OCI-LY7 (cell line): ENCODE measurements around the gene SLC35A4. TPM values are rescaled to one million over a fixed set of nuclear protein-coding genes. Genes with fewer than 3 reads are reported as not detected.

Experiments
- BruUV-seq: library from RNA; stranded (reverse); fragments of 400-500 nt; replicated peaks from 2 replicates; lab custom pipeline; 2021; lab: Mats Ljungman, UMichigan
- CTCF ChIA-PET: fragments of 300-600 bp; sonication (Branson Sonifier 250); formaldehyde crosslinking; loops from one replicate; lab custom pipeline; 2022; ENCODE audit warnings: antibody characterized with exemption; ENCODE audit not compliant: unreplicated experiment; lab: Charles Lee
- POLR2A ChIA-PET: fragments of 300-600 bp; sonication (Branson Sonifier 250); formaldehyde crosslinking; loops from one replicate; lab custom pipeline; 2022; ENCODE audit warnings: antibody characterized with exemption; lab: Charles Lee
- DNase-seq: peaks from one replicate; pipeline ENCODE4 v3.0.0-alpha.2; 2015; ENCODE audit warnings: low spot score
- H2AFZ ChIP-seq: fragments of 200-600 bp; sonication (generic), shearing (Covaris generic); 2 replicates; pipeline ENCODE4 v1.6.1; 2014; ENCODE audit warnings: mild to moderate bottlenecking, antibody characterized with exemption, low read length, moderate library complexity
- H3K27ac ChIP-seq: fragments of 200-600 bp; sonication (generic); 2 replicates; pipeline ENCODE4 v1.5.1; 2014; ENCODE audit warnings: mixed run types, low read depth, mild to moderate bottlenecking, moderate library complexity, low read length, inconsistent platforms; ENCODE audit not compliant: poor library complexity, severe bottlenecking
- H3K36me3 ChIP-seq: fragments of 200-600 bp; sonication (generic); 2 replicates; pipeline ENCODE4 v1.6.1; 2014; ENCODE audit warnings: mild to moderate bottlenecking, antibody characterized with exemption, low read length, moderate library complexity, mixed read lengths; ENCODE audit not compliant: insufficient read depth
- H3K4me1 ChIP-seq: fragments of 200-600 bp; sonication (generic); 2 replicates; pipeline ENCODE4 v1.5.1; 2014; ENCODE audit warnings: mild to moderate bottlenecking, low read length; ENCODE audit not compliant: insufficient read depth, poor library complexity, severe bottlenecking
- H3K4me2 ChIP-seq: fragments of 200-600 bp; sonication (generic); 2 replicates; pipeline ENCODE4 v1.6.1; 2014; ENCODE audit warnings: mild to moderate bottlenecking, low read length
- H3K4me3 ChIP-seq: fragments of 200-600 bp; sonication (generic); 2 replicates; pipeline ENCODE4 v1.5.1; 2014; ENCODE audit warnings: mild to moderate bottlenecking, low read depth, low read length; ENCODE audit not compliant: poor library complexity, severe bottlenecking
- H3K79me2 ChIP-seq: fragments of 200-600 bp; sonication (generic); 2 replicates; pipeline ENCODE4 v1.6.1; 2016; ENCODE audit warnings: low read depth, mild to moderate bottlenecking, low read length, moderate library complexity, mixed read lengths; ENCODE audit not compliant: insufficient read depth
- H3K9me2 ChIP-seq: fragments of 200-600 bp; sonication (generic); 2 replicates; pipeline ENCODE4 v1.6.1; 2016; ENCODE audit warnings: mild to moderate bottlenecking, low read length, mixed read lengths; ENCODE audit not compliant: insufficient read depth
- H3K9me3 ChIP-seq: fragments of 200-600 bp; sonication (generic); 2 replicates; pipeline ENCODE4 v1.6.1; 2014; ENCODE audit warnings: mild to moderate bottlenecking, mixed run types, low read length, mixed read lengths
- H4K20me1 ChIP-seq: fragments of 200-600 bp; sonication (generic); 2 replicates; pipeline ENCODE4 v1.6.1; 2014; ENCODE audit warnings: mild to moderate bottlenecking, antibody characterized with exemption, low read length, moderate library complexity, mixed read lengths; ENCODE audit not compliant: insufficient read depth
- CTCF ChIP-seq: fragments of 200-600 bp; sonication (generic); conservative IDR thresholded peaks from 2 replicates; pipeline ENCODE4 v1.5.1; 2014; ENCODE audit warnings: mild to moderate bottlenecking, antibody characterized with exemption, low read length, moderate library complexity, mixed read lengths
- EZH2phosphoT487 ChIP-seq: fragments of 200-600 bp; sonication (generic); IDR thresholded peaks from 2 replicates; pipeline ENCODE4 v1.6.1; 2018; ENCODE audit warnings: low read depth, borderline replicate concordance, mild to moderate bottlenecking, mixed run types, antibody characterized with exemption, low read length, moderate library complexity, mixed read lengths
- intact Hi-C: fragments of 100-400 bp; cut with micrococcal nuclease; formaldehyde crosslinking; loops from one replicate; pipeline ENCODE4 v1.10.0; 2022; ENCODE audit not compliant: unreplicated experiment
- total RNA-seq, 2 experiments: library from RNA; depleted of rRNA in 1 of 2; stranded (reverse); fragments of >200 nt in 1 of 2; shearing (Covaris generic) in 1 of 2; gene quantifications; 2 replicates each; pipeline ENCODE4 v1.2.3, GENCODE V29; 2014 to 2022

SLC35A4 gene
- total RNA-seq, 2 experiments from 2014 or later: 29.1 to 48.7 TPM

- H4K20me1 ChIP-seq: no peaks in the 10 kb centered on the region
- no peaks in the 10 kb centered on the region for H3K9me3 ChIP-seq
- intact Hi-C loops: loop anchor here (10.0 kb wide), 2 partner anchors 185 to 305 kb away; partner anchors contain the start of gene SLC4A9
- DNase-seq: no peak
- H3K9me2 ChIP-seq: no peaks in the 10 kb centered on the region
- TF ChIP-seq EZH2phosphoT487 (no peak), CTCF (no peak)
- POLR2A ChIA-PET: no interaction called here
- no peak overlapping the region for H2AFZ ChIP-seq
- peaks cover 70% of the 10 kb centered on the region for H3K36me3 ChIP-seq
- H3K27ac ChIP-seq: no peak overlapping the region
- H3K79me2 ChIP-seq: no peaks in the 10 kb centered on the region
- no peak overlapping the region for H3K4me2 ChIP-seq
- peaks cover 19% of the 10 kb centered on the region for H3K4me1 ChIP-seq
- CTCF ChIA-PET: no interaction called here
- no TSS peak for BruUV-seq
- H3K4me3 ChIP-seq: no peak overlapping the region
These were observed 15.1 kb upstream of the SLC35A4 start for GRCh38 chr5:140549237-140550144.

- H3K4me2 ChIP-seq: no peak overlapping the region
- DNase-seq: no peak
- H4K20me1 ChIP-seq: no peaks in the 10 kb centered on the region
- H3K4me3 ChIP-seq: no peak overlapping the region
- H3K9me3 ChIP-seq: no peaks in the 10 kb centered on the region
- no peak for TF ChIP-seq EZH2phosphoT487
- no peak for TF ChIP-seq CTCF
- TSS peak; percentile 27 for BruUV-seq
- H3K27ac ChIP-seq: no peak overlapping the region
- no peaks in the 10 kb centered on the region for H3K9me2 ChIP-seq
- POLR2A ChIA-PET: no interaction called here
- H3K4me1 ChIP-seq: peaks cover 22% of the 10 kb centered on the region
- peaks cover 64% of the 10 kb centered on the region for H3K36me3 ChIP-seq
- CTCF ChIA-PET: no interaction called here
- peaks cover 3% of the 10 kb centered on the region; the same call in 1 of the 2 replicates for H3K79me2 ChIP-seq
- no peak overlapping the region for H2AFZ ChIP-seq
- intact Hi-C loops: loop anchor here (10.0 kb wide), 2 partner anchors 186 to 306 kb away; partner anchors contain the start of gene SLC4A9
These were observed 14.2 kb upstream of the SLC35A4 start for GRCh38 chr5:140550147-140551079.
